ENCODE data around the gene NID2. TPM values are rescaled to one million over a fixed set of nuclear protein-coding genes. Genes with fewer than 3 reads are reported as not detected.

NID2 gene
- total and polyA plus RNA-seq, 2 donors (not counting 1 experiment from before 2014, with no cell fraction given), result not detected

- Histone ChIP-seq H4K20me1 (ENCODE audit: control insufficient read depth, insufficient read depth, low read length, poor library complexity, severe bottlenecking) (peaks cover 15% of the 10 kb centered on the region), H3K9ac (ENCODE audit: low read length) (no peak overlapping the region), H3K27me3 (replicated peaks in 1 of 4; ENCODE audit: control extremely low read depth in 1 of 4, control insufficient read depth in 3 of 4, insufficient read depth in 4 of 4, low read length in 3 of 4) (no peaks in the 10 kb centered on the region), H3K4me3 (ENCODE audit: control extremely low read depth in 1 of 5, extremely low read depth in 1 of 5, insufficient read depth in 1 of 5, low read depth in 2 of 5, low read length in 4 of 5) (no peak overlapping the region), H3K4me2 (replicated peaks; ENCODE audit: low read depth, low read length, poor library complexity, severe bottlenecking) (no peak overlapping the region), H2AFZ (ENCODE audit: insufficient read depth, low read depth, low read length, poor library complexity, severe bottlenecking) (no peak overlapping the region), H3K79me2 (ENCODE audit: control insufficient read depth, insufficient read depth, low read length) (peaks cover 34% of the 10 kb centered on the region), H3K4me1 (ENCODE audit: control insufficient read depth in 2 of 2, insufficient read depth in 2 of 2, low read length in 2 of 2) (peaks cover 0 to 5% of the 10 kb centered on the region in 2 donors), H3K36me3 (replicated peaks in 1 of 2; ENCODE audit: control extremely low read depth in 1 of 2, control insufficient read depth in 1 of 2, extremely low read depth in 1 of 2, insufficient read depth in 2 of 2, low read length in 1 of 2) (peaks cover 11 to 68% of the 10 kb centered on the region in 2 experiments), H3K27ac (ENCODE audit: low read length in 2 of 2) (no peak overlapping the region), H3K9me3 (ENCODE audit: control extremely low read depth in 1 of 3, control insufficient read depth in 2 of 3, insufficient read depth in 1 of 3, low read length in 2 of 3) (no peaks in the 10 kb centered on the region)
- ChIA-PET CTCF (interaction anchor here (0.7 to 4.0 kb wide), 8 partner anchors 12 to 424 kb away, joined by 3 to 20 read pairs (median 4); no protein-coding TSS in a partner anchor), POLR2A (no interaction called here)
- ATAC-seq (ENCODE audit: low read depth), result no peak
- H3K9me3 Mint-ChIP-seq (ENCODE audit: insufficient read depth), result no peaks in the 10 kb centered on the region
- no peaks in the 10 kb centered on the region for H3K27me3 Mint-ChIP-seq
- no peak overlapping the region for H3K4me3 Mint-ChIP-seq
- no peak overlapping the region for H3K27ac Mint-ChIP-seq
- TF ChIP-seq CTCF (IDR thresholded peaks at IDR 0.05), result peak; percentile 86
- no peak for TF ChIP-seq EZH2 (IDR thresholded peaks at IDR 0.05; ENCODE audit: borderline replicate concordance, insufficient read depth, low read depth, low read length, poor library complexity, severe bottlenecking)
- DNase-seq, result peak; percentile 53
- H3K4me1 Mint-ChIP-seq, result peaks cover 23% of the 10 kb centered on the region
- intact Hi-C loops (cut with micrococcal nuclease), result loop anchor here (5.0 to 10.0 kb wide), 2 partner anchors 476 to 901 kb away; partner anchors contain the start of gene TRIM9
- WGBS (ENCODE audit: insufficient coverage), result no CpG with 5 or more reads among the region's 4 CpGs
Measured at GRCh38 chr14:51996148-51996746, 72.6 kb downstream of the NID2 start.

GRCh38 chr14:51993285-51993920, 75.5 kb downstream of the NID2 start:
- Histone ChIP-seq H2AFZ (ENCODE audit: insufficient read depth, low read depth, low read length, poor library complexity, severe bottlenecking) (peak overlapping the region; percentile 15), H3K9ac (ENCODE audit: low read length) (no peak overlapping the region), H3K27ac (ENCODE audit: low read length in 2 of 2) (peak overlapping the region in 1 of 2 donors; percentile 56), H3K27me3 (replicated peaks in 1 of 4; ENCODE audit: control extremely low read depth in 1 of 4, control insufficient read depth in 3 of 4, insufficient read depth in 4 of 4, low read length in 3 of 4) (no peaks in the 10 kb centered on the region), H3K9me3 (ENCODE audit: control extremely low read depth in 1 of 3, control insufficient read depth in 2 of 3, insufficient read depth in 1 of 3, low read length in 2 of 3) (no peaks in the 10 kb centered on the region), H3K4me1 (ENCODE audit: control insufficient read depth in 2 of 2, insufficient read depth in 2 of 2, low read length in 2 of 2) (peaks cover 14 to 23% of the 10 kb centered on the region in 2 donors), H3K4me3 (ENCODE audit: control extremely low read depth in 1 of 5, extremely low read depth in 1 of 5, insufficient read depth in 1 of 5, low read depth in 2 of 5, low read length in 4 of 5) (no peak overlapping the region), H3K36me3 (replicated peaks in 1 of 2; ENCODE audit: control extremely low read depth in 1 of 2, control insufficient read depth in 1 of 2, extremely low read depth in 1 of 2, insufficient read depth in 2 of 2, low read length in 1 of 2) (peaks cover 8 to 50% of the 10 kb centered on the region in 2 experiments), H3K4me2 (replicated peaks; ENCODE audit: low read depth, low read length, poor library complexity, severe bottlenecking) (peak overlapping the region; percentile 10), H3K79me2 (ENCODE audit: control insufficient read depth, insufficient read depth, low read length) (peaks cover 60% of the 10 kb centered on the region), H4K20me1 (ENCODE audit: control insufficient read depth, insufficient read depth, low read length, poor library complexity, severe bottlenecking) (peaks cover 11% of the 10 kb centered on the region)
- intact Hi-C loops (cut with micrococcal nuclease), result loop anchor here (10.0 kb wide), 1 partner anchor 899 kb away; the partner anchor contains the start of gene TRIM9
- H3K9me3 Mint-ChIP-seq (ENCODE audit: insufficient read depth), result no peaks in the 10 kb centered on the region
- ChIA-PET CTCF (interaction anchor here (0.5 to 4.0 kb wide), 3 partner anchors 13 to 26 kb away, joined by 3 to 20 read pairs (median 4); no protein-coding TSS in a partner anchor), POLR2A (no interaction called here)
- H3K27ac Mint-ChIP-seq, result no peak overlapping the region
- peak; percentile 31 for DNase-seq
- WGBS (ENCODE audit: insufficient coverage), result 60% methylated on average over 1 of the region's 3 CpGs
- TF ChIP-seq EZH2 (IDR thresholded peaks at IDR 0.05; ENCODE audit: borderline replicate concordance, insufficient read depth, low read depth, low read length, poor library complexity, severe bottlenecking) (no peak), CTCF (IDR thresholded peaks at IDR 0.05) (no peak)
- ATAC-seq (ENCODE audit: low read depth), result no peak
- no peaks in the 10 kb centered on the region for H3K27me3 Mint-ChIP-seq
- no peak overlapping the region for H3K4me3 Mint-ChIP-seq
- peaks cover 36% of the 10 kb centered on the region for H3K4me1 Mint-ChIP-seq

Data from B cell (primary cell).